Endometrial microvascular endothelial cells (primary cell): ENCODE results near the gene NOXO1. TPM values are rescaled to one million over a fixed set of nuclear protein-coding genes. Genes with fewer than 3 reads are reported as not detected.
"Not testable (repeated sequence)": the region's sequence is repeated elsewhere in the genome, so short reads cannot be mapped to it uniquely, and the experiment has no call there.

Source experiments
- in situ Hi-C: cut with HindIII; loops from 2 replicates; pipeline ENCODE4 v1.10.0; 2017; ENCODE audit warnings: low sequenced_read_pairs, low pct_unique_long_range_greater_than_20kb; ENCODE audit errors: inconsistent ontology term
- total RNA-seq: library from RNA; depleted of rRNA; stranded (reverse); fragments of >200 nt; gene quantifications from one replicate; pipeline ENCODE4 v1.2.3, GENCODE V29; 2015; ENCODE audit errors: inconsistent ontology term

NOXO1 gene
- total RNA-seq, 1 donor from 2014 or later, result 0.09 TPM

GRCh38 chr16:1950559-1950958 lies 30.7 kb downstream of the NOXO1 start:
- in situ Hi-C loops, result no loop called here

GRCh38 chr16:1950047-1950446 lies 31.2 kb downstream of the NOXO1 start:
- in situ Hi-C loops, result no loop called here

DNA sequence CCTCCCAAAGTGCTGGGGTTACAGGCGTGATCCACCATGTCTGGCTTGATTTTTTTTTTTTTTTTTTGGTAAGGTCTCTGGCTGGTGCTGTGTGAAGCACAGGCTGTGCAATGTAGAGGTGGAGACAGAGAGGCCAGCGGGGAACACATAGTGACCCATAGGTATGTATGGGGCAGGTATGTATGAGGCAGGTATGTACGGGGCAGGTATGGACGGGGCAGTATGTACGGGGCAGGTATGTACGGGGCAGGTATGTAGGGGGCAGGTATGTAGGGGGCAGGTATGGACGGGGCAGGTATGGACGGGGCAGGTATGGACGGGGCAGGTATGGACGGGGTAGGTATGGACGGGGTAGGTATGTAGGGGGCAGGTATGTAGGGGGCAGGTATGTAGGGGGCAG lies 31.8 kb downstream of the NOXO1 start:
- in situ Hi-C loops, result no loop called here

GRCh38 chr16:1947369-1947670 lies 33.9 kb downstream of the NOXO1 start:
- in situ Hi-C loops, result no loop called here

GRCh38 chr16:1946495-1947368 lies 34.5 kb downstream of the NOXO1 start:
- in situ Hi-C loops, result no loop called here

GRCh38 chr16:1945559-1946391 lies 35.5 kb downstream of the NOXO1 start:
- in situ Hi-C loops, result no loop called here

- in situ Hi-C loops, result no loop called here
Measured at GRCh38 chr16:1944612-1945199, 36.6 kb downstream of the NOXO1 start.

DNA sequence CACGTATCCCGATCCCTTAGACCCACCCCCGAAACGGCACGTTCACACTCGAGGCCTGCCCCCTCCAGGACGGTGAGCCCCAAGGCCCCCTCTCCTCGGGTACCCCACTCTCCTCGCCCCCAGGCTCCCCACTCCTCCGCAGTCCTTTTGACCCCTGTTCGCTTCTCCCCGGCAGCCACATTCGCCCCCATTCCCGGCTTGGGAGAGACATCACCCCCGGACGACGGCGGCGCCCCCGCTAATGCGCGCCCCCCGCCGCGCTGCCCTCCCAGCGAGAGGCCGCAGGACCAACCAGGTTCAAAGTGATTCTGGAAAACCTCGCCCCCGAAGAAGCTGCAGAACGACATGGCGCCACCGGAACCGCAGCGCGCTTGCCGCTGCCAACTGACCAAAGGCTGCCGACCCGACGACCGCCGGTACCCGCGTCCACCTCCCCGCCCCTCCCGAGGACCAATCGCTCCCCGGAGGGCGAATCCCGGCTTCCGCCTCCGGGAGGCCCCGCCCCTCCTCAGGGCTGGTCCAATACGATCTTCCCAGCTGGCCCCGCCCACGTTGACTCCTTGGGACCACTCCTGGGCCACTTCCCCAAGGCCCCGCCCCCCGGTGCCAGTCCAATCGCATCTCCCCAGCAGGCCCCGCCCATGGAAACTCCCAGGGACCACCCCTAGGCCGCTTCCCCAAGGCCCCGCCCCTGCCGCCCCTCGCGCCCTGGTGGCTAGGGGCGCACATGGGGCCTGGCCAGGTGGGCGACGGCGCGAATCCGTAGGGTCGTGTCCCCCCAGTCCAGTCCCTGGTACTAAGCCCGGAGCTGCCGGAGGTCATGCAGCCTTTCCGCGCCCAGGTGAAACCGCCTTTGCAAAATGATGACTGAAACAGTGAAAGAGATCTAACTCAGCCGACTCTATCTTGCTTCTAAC lies 38.2 kb downstream of the NOXO1 start, which contains the start of gene MSRB1:
MSRB1 (minus strand) TSS at position 390 of the 917 bp plus-strand sequence; CDS start at position 347, 43 bp downstream.
- in situ Hi-C loops, result no loop called here

DNA sequence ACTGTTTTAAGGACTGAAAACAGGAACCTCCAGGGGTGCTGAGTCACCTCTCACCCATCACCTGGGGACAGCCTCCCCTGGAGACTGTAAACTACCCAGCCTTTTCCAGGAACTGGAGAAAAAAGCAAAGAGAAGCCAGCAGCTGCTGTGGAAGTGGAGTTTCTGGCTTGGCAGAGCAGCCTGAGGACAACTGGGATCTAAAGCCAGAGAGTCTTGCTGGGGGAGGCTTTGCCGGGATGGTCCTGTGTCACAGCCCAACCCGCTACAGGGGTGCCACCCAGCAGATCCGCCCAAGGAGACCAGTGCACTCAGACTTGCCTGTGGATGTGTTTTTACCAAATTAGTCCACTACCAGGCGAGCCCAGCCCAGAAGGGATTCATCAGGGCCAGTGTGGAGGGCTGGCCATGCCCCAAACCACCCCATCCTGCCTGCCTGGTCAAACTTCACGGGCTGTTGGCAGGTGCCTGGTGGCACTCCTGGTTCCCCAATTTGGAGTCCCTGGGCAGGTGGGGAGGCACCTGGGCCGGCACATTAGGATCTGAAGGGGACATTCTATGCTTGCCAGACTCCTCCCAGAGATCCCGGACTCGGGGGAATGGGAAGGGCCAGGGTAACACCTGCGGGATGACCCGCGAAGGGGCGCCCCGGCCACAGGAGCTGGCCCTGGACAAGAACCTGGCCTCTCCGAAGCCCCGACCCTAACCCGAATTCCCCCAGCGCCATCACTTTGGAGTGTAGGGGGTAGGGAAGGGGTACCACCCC lies 39.0 kb downstream of the NOXO1 start:
- in situ Hi-C loops, result no loop called here

DNA sequence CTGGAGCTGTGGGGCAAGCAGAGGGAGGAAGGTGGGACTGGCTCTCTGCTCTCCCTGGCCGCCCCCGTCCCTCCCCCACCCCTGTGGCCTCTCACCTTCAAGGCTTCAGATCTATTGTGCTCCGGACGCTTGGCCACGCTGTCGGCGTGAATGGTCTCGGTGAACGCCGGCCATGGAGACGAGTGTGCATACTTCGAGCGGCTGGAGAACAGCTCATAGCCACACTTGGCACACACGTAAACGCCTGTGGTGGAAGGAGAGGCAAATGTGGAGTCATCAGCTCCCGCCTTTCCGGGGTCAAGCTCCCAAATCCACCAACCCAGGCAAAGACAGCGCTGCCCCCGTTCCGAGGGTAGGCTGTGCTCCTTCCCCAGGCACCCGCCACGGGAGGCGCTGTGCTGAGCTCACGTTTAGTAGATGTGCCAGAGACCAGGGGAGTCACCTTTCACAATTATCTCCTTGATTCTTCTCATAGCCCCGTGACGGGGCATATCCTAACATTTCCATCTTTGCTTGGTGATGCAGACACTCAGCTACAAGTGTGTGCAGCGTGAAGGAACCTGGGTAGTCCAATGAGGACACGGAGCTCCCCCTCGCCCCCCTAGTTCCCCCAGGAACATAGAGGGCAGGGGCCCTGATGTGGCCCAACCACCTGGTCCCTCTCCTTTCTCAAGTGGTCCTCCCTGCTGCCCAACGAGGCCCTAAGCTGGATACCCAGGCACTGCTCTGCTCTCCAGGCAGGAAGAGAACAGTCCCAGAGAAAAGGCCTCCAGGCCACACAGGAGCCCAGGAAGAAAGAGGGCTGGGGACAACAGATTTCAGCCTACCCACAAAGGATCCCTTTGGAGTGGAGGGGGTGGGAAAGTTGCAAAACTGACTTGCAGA lies 39.9 kb downstream of the NOXO1 start:
- in situ Hi-C loops, result no loop called here

DNA sequence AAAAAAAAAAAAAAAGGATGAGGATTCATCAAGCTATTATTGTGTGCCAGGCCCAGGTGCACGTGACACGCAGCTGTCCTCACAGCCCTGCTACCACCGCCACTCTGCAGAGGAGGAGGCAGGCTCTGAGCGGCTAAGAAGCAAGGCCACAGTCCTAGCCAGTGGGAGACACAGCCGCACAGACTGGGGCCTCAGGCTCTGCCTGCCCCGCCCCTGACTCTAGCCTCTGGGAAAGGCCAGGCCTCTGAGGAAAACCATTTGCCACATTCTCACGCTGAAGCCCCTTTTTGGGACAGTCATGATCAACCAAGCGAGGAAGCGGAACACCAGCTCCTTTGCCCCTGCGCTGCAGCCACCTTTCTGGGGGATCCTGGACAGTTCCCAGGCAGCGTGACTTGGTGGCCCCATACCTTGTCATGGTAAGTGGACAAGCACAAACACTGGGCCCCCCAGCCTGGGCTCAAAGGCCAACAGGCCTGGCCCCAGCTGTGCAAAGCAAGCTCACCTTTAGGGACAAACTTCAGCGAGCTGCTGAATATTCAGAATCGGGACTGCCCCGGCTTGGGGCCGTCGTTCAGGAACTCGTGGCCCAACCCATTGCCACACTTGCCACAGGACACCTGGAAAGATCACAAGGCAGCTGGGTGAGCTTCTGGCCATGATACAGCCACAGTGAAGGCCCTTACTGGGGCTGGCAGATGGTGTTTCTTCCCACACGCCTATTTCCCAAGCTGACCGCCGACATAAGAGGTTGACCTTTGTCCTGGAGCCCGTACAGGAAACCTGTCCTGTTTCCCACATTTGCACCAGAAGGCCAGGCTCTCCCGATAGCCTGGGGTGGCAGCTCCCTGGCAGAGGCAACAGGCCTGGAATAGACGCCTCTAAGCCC lies 40.8 kb downstream of the NOXO1 start:
- in situ Hi-C loops, result no loop called here

- in situ Hi-C loops, result not testable (repeated sequence)
Measured at GRCh38 chr16:1939833-1940232, 41.4 kb downstream of the NOXO1 start.

GRCh38 chr16:1938910-1939309 lies 42.4 kb downstream of the NOXO1 start:
- in situ Hi-C loops, result no loop called here

GRCh38 chr16:1938316-1938715 lies 43.0 kb downstream of the NOXO1 start:
- in situ Hi-C loops, result no loop called here

- in situ Hi-C loops, result no loop called here
Measured at GRCh38 chr16:1936945-1937479, 44.3 kb downstream of the NOXO1 start.

GRCh38 chr16:1933097-1933661 lies 48.1 kb downstream of the NOXO1 start:
- in situ Hi-C loops, result no loop called here
